OCI-LY3 (cell line): Measurements from ENCODE around the gene SYNDIG1.

Experiments
- H2AFZ ChIP-seq: fragments of 200-600, 300-600 bp; shearing (Covaris generic); 2 replicates; pipeline ENCODE4 v1.6.0; 2014; ENCODE audit warnings: antibody characterized with exemption, low read depth, low read length
- H3K27ac ChIP-seq: fragments of 200-600, 300-600 bp; sonication (generic); 2 replicates; pipeline ENCODE4 v1.5.1; 2014; ENCODE audit warnings: mild to moderate bottlenecking, low read length, moderate library complexity, mixed read lengths
- H3K27me3 ChIP-seq: fragments of 200-600, 300-600 bp; sonication (generic); 2 replicates; pipeline ENCODE4 v1.6.1; 2014; ENCODE audit warnings: low read depth, low read length, mixed read lengths
- H3K36me3 ChIP-seq: fragments of 200-600, 300-600 bp; sonication (generic); replicated peaks from 2 replicates; pipeline ENCODE3; 2014; ENCODE audit warnings: low read depth, low read length, mixed read lengths
- H3K4me1 ChIP-seq: fragments of 300-600, 200-600 bp; sonication (generic); 2 replicates; pipeline ENCODE4 v1.6.1; 2014; ENCODE audit warnings: low read length, mixed read lengths
- H3K4me2 ChIP-seq: fragments of 200-600, 300-600 bp; sonication (generic); 2 replicates; pipeline ENCODE4 v1.6.1; 2014; ENCODE audit warnings: low read length, mixed read lengths
- H3K4me3 ChIP-seq: fragments of 300-600, 200-600 bp; sonication (generic); 2 replicates; pipeline ENCODE4 v1.5.1; 2014; ENCODE audit warnings: antibody characterized with exemption, mild to moderate bottlenecking, low read length, moderate library complexity
- H3K79me2 ChIP-seq: fragments of 300-600, 200-600 bp; shearing (Covaris generic); 2 replicates; pipeline ENCODE4 v1.6.1; 2014; ENCODE audit warnings: mild to moderate bottlenecking, low read length, mixed read lengths
- H3K9ac ChIP-seq: fragments of 300-600, 200-600 bp; shearing (Covaris generic); 2 replicates; pipeline ENCODE4 v1.6.0; 2014; ENCODE audit warnings: mild to moderate bottlenecking, low read length, moderate library complexity
- H3K9me3 ChIP-seq: fragments of 200-600, 300-600 bp; shearing (Covaris generic); 2 replicates; pipeline ENCODE4 v1.6.1; 2014; ENCODE audit warnings: low read length, mixed read lengths; ENCODE audit not compliant: insufficient read depth
- H4K20me1 ChIP-seq: fragments of 200-600, 300-600 bp; sonication (generic); 2 replicates; pipeline ENCODE4 v1.6.1; 2016; ENCODE audit warnings: low read length, mixed read lengths; ENCODE audit not compliant: insufficient read depth
- CTCF ChIP-seq: fragments of 200-600, 300-600 bp; sonication (generic); IDR thresholded peaks from 2 replicates; pipeline ENCODE4 v1.5.1; 2014; ENCODE audit warnings: antibody characterized with exemption, low read length, low read depth
- EZH2phosphoT487 ChIP-seq: fragments of 200-600 bp; shearing (Covaris generic); IDR thresholded peaks from 2 replicates; pipeline ENCODE4 v1.6.1; 2018; ENCODE audit warnings: antibody characterized with exemption, mixed run types, low read depth

Gene SYNDIG1

GRCh38 chr20:24473435-24474223 lies 4.2 kb downstream of the SYNDIG1 start:
- Histone ChIP-seq H3K9me3 (no peaks in the 10 kb centered on the region), H3K79me2 (no peaks in the 10 kb centered on the region), H3K4me3 (no peak overlapping the region), H3K36me3 (no peaks in the 10 kb centered on the region), H2AFZ (no peak overlapping the region), H4K20me1 (no peaks in the 10 kb centered on the region), H3K27ac (no peak overlapping the region), H3K27me3 (0 out of 2 replicates have a peak, but pooled peaks cover 8% of the 10 kb centered on the region), H3K4me1 (no peaks in the 10 kb centered on the region), H3K9ac (no peak overlapping the region), H3K4me2 (no peak overlapping the region)
- TF ChIP-seq EZH2phosphoT487, result no peak
- no peak for TF ChIP-seq CTCF

DNA sequence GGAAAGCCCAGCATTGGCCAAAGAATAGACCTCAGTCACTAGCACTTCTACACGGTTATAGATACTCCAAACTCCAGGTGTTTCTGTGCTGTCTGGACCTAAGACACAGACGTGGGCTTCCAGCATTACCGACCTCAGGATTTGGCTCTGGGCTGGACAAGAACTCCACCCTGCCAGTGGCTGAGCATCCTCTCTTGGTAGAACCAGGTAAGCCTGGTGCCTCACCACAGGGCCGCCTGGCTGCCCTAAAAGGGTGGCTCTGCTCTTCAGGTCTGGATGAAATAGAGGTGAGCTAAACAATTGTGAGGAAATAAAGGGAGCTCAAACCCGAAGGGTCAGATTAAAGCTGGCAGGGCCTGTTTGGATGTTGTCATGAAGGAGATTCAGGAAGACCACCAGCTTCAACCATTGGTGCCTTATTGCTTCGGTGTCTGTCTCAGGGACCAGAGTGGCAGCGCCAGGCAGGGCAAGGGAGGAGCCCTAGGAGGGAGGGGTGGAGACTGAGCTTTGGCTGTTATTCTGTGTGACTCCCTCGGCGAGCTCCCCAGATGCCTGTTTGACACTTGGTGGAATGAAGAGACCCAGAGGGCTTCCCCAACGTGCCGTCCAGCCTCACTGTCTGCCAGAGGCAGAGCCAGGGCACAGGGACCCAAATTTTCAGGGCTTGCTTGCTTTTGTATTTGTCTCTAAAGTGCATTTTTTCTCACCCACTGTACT lies 8.6 kb downstream of the SYNDIG1 start:
- peaks cover 17% of the 10 kb centered on the region; the same call in 1 of the 2 replicates for H3K27me3 ChIP-seq
- no peaks in the 10 kb centered on the region for H3K9me3 ChIP-seq
- H3K36me3 ChIP-seq, result no peaks in the 10 kb centered on the region
- no peaks in the 10 kb centered on the region for H3K79me2 ChIP-seq
- H3K4me1 ChIP-seq, result no peaks in the 10 kb centered on the region
- no peaks in the 10 kb centered on the region for H4K20me1 ChIP-seq
- no peak overlapping the region for H3K4me2 ChIP-seq
- no peak overlapping the region for H3K9ac ChIP-seq
- no peak for TF ChIP-seq EZH2phosphoT487
- no peak for TF ChIP-seq CTCF
- H3K27ac ChIP-seq, result no peak overlapping the region
- no peak overlapping the region for H2AFZ ChIP-seq
- H3K4me3 ChIP-seq, result no peak overlapping the region

- peaks cover 17% of the 10 kb centered on the region; the same call in 1 of the 2 replicates for H3K27me3 ChIP-seq
- no peaks in the 10 kb centered on the region for H3K79me2 ChIP-seq
- no peaks in the 10 kb centered on the region for H4K20me1 ChIP-seq
- TF ChIP-seq CTCF (no peak), EZH2phosphoT487 (no peak)
- H3K36me3 ChIP-seq, result no peaks in the 10 kb centered on the region
- no peaks in the 10 kb centered on the region for H3K9me3 ChIP-seq
- no peak overlapping the region for H3K4me3 ChIP-seq
- H3K4me2 ChIP-seq, result no peak overlapping the region
- H2AFZ ChIP-seq, result no peak overlapping the region
- no peak overlapping the region for H3K27ac ChIP-seq
- no peaks in the 10 kb centered on the region for H3K4me1 ChIP-seq
- H3K9ac ChIP-seq, result no peak overlapping the region
Measured at GRCh38 chr20:24478584-24478983, 9.2 kb downstream of the SYNDIG1 start.

DNA sequence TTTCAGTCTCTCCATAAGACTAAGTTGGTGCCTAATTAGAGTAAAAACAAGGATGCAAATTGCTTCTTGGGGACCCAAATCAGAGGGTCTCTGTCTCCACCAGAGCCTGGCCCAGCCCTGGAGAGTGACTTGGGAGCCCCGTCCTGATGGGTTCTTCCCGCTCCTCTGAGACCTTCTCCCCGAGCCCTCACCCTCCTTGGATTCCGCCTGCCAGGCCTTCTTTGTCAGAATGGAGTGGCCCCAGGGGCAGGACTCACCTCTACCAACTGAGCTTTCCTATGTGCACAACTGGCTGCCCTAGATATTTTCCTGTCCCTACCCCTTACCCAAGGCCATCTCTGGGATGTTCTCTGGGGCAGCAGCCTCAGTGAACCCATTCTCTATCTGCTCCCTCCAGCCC lies 9.7 kb downstream of the SYNDIG1 start:
- TF ChIP-seq CTCF, result no peak
- TF ChIP-seq EZH2phosphoT487, result no peak
- H3K4me1 ChIP-seq, result no peaks in the 10 kb centered on the region
- H3K9ac ChIP-seq, result no peak overlapping the region
- H3K4me2 ChIP-seq, result no peak overlapping the region
- no peaks in the 10 kb centered on the region for H3K9me3 ChIP-seq
- H3K27ac ChIP-seq, result no peak overlapping the region
- H3K79me2 ChIP-seq, result no peaks in the 10 kb centered on the region
- H3K36me3 ChIP-seq, result no peaks in the 10 kb centered on the region
- H2AFZ ChIP-seq, result no peak overlapping the region
- no peaks in the 10 kb centered on the region for H4K20me1 ChIP-seq
- H3K4me3 ChIP-seq, result no peak overlapping the region
- H3K27me3 ChIP-seq, result peaks cover 17% of the 10 kb centered on the region; the same call in 1 of the 2 replicates
